ENCODE measurements around the gene SLC35F1.
"Not testable (repeated sequence)": the region's sequence is repeated elsewhere in the genome, so short reads cannot be mapped to it uniquely, and the experiment has no call there.

The SLC35F1 gene

GRCh38 chr6:118016532-118016931, 109.5 kb downstream of the SLC35F1 start:
- DNase-seq, result no peak

GRCh38 chr6:118017301-118017848, 110.3 kb downstream of the SLC35F1 start:
- DNase-seq, result no peak

GRCh38 chr6:118023771-118024170, 116.7 kb downstream of the SLC35F1 start:
- no peak for DNase-seq

- DNase-seq, result no peak
Observed at GRCh38 chr6:118029967-118030366, 122.9 kb downstream of the SLC35F1 start.

- not testable (repeated sequence) for DNase-seq
Observed at GRCh38 chr6:118037479-118037878, 130.4 kb downstream of the SLC35F1 start.

- no peak for DNase-seq
Observed at GRCh38 chr6:118042855-118043254, 135.8 kb downstream of the SLC35F1 start.

- no peak for DNase-seq
Observed at GRCh38 chr6:118044275-118044674, 137.2 kb downstream of the SLC35F1 start.

GRCh38 chr6:118054082-118054481, 147.0 kb downstream of the SLC35F1 start:
- no peak for DNase-seq

- DNase-seq, result no peak
Observed at GRCh38 chr6:118061666-118062065, 154.6 kb downstream of the SLC35F1 start.

GRCh38 chr6:118080547-118080946, 173.5 kb downstream of the SLC35F1 start:
- no peak for DNase-seq

GRCh38 chr6:118083711-118084110, 176.6 kb downstream of the SLC35F1 start:
- no peak for DNase-seq

GRCh38 chr6:118085665-118086064, 178.6 kb downstream of the SLC35F1 start:
- DNase-seq, result no peak

GRCh38 chr6:118086159-118086558, 179.1 kb downstream of the SLC35F1 start:
- DNase-seq, result no peak

- DNase-seq, result no peak
Observed at GRCh38 chr6:118092086-118092485, 185.0 kb downstream of the SLC35F1 start.

GRCh38 chr6:118097576-118097975, 190.5 kb downstream of the SLC35F1 start:
- DNase-seq, result no peak

- DNase-seq, result no peak
Observed at GRCh38 chr6:118100717-118101116, 193.7 kb downstream of the SLC35F1 start.

- no peak for DNase-seq
Observed at GRCh38 chr6:118101220-118101619, 194.2 kb downstream of the SLC35F1 start.

- DNase-seq, result no peak
Observed at GRCh38 chr6:118101831-118102345, 194.8 kb downstream of the SLC35F1 start.

- no peak for DNase-seq
Observed at GRCh38 chr6:118102401-118102800, 195.3 kb downstream of the SLC35F1 start.

GRCh38 chr6:118103381-118104146, 196.5 kb downstream of the SLC35F1 start:
- DNase-seq, result no peak

GRCh38 chr6:118122161-118122725, 215.2 kb downstream of the SLC35F1 start:
- DNase-seq, result no peak

- no peak for DNase-seq
Observed at GRCh38 chr6:118122801-118123200, 215.7 kb downstream of the SLC35F1 start.

GRCh38 chr6:118123503-118124037, 216.5 kb downstream of the SLC35F1 start:
- DNase-seq, result no peak

GRCh38 chr6:118124851-118125250, 217.8 kb downstream of the SLC35F1 start:
- DNase-seq, result no peak
